Measurements from ENCODE around the gene MBOAT2.

DNA sequence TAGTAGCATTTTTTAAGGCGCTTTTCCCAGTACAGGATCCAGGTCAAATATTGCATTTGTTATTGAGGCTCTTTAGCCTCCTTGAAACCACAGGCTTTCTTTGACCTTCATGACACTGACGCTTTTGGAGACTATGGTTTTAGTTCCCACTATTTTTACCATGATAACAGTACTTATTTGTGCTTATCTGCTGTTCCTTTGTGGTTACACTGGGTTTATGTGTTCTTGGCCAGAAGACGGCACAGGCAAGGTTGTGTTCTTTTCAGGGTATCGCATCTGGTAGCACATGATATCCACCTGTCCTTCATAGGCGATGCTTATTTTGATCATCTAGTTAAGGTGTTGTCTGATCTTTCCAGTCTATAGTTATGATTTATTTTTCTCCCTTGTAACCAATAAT is 16.8 kb upstream of the MBOAT2 start:
- TF ChIP-seq, protein P1, sequence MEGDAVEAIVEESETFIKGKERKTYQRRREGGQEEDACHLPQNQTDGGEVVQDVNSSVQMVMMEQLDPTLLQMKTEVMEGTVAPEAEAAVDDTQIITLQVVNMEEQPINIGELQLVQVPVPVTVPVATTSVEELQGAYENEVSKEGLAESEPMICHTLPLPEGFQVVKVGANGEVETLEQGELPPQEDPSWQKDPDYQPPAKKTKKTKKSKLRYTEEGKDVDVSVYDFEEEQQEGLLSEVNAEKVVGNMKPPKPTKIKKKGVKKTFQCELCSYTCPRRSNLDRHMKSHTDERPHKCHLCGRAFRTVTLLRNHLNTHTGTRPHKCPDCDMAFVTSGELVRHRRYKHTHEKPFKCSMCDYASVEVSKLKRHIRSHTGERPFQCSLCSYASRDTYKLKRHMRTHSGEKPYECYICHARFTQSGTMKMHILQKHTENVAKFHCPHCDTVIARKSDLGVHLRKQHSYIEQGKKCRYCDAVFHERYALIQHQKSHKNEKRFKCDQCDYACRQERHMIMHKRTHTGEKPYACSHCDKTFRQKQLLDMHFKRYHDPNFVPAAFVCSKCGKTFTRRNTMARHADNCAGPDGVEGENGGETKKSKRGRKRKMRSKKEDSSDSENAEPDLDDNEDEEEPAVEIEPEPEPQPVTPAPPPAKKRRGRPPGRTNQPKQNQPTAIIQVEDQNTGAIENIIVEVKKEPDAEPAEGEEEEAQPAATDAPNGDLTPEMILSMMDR (conservative IDR thresholded peaks at IDR 0.05; ENCODE audit: low read depth in 2 of 2) = no peak
- TF ChIP-seq, protein P2, sequence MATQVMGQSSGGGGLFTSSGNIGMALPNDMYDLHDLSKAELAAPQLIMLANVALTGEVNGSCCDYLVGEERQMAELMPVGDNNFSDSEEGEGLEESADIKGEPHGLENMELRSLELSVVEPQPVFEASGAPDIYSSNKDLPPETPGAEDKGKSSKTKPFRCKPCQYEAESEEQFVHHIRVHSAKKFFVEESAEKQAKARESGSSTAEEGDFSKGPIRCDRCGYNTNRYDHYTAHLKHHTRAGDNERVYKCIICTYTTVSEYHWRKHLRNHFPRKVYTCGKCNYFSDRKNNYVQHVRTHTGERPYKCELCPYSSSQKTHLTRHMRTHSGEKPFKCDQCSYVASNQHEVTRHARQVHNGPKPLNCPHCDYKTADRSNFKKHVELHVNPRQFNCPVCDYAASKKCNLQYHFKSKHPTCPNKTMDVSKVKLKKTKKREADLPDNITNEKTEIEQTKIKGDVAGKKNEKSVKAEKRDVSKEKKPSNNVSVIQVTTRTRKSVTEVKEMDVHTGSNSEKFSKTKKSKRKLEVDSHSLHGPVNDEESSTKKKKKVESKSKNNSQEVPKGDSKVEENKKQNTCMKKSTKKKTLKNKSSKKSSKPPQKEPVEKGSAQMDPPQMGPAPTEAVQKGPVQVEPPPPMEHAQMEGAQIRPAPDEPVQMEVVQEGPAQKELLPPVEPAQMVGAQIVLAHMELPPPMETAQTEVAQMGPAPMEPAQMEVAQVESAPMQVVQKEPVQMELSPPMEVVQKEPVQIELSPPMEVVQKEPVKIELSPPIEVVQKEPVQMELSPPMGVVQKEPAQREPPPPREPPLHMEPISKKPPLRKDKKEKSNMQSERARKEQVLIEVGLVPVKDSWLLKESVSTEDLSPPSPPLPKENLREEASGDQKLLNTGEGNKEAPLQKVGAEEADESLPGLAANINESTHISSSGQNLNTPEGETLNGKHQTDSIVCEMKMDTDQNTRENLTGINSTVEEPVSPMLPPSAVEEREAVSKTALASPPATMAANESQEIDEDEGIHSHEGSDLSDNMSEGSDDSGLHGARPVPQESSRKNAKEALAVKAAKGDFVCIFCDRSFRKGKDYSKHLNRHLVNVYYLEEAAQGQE (IDR thresholded peaks at IDR 0.05; ENCODE audit: unreplicated experiment) = no peak
- TF ChIP-seq POLR2AphosphoS5 (IDR thresholded peaks at IDR 0.05; ENCODE audit: low read depth) = no peak
- TF ChIP-seq CREB1 (CRISPR knock-in tag; IDR thresholded peaks at IDR 0.05; ENCODE audit: low read depth) = no peak
- no peak for TF ChIP-seq JUNB (IDR thresholded peaks at IDR 0.05; ENCODE audit: unreplicated experiment)
- TF ChIP-seq EZH2 (IDR thresholded peaks at IDR 0.05; ENCODE audit: low read depth, unreplicated experiment) = no peak
- no peak for TF ChIP-seq STAT1 (IDR thresholded peaks at IDR 0.05; ENCODE audit: unreplicated experiment)
- TF ChIP-seq ZNF331 (CRISPR knock-in tag; IDR thresholded peaks at IDR 0.05; ENCODE audit: low read depth) = no peak
- no peak for TF ChIP-seq EZH2phosphoT487 (IDR thresholded peaks at IDR 0.05; ENCODE audit: unreplicated experiment)

All from GM23338 (cell line).